Measurements from ENCODE around the gene ZDHHC4.

The ZDHHC4 gene

GRCh38 chr7:6577369-6578113 lies at the start of gene ZDHHC4:
Gene ZDHHC4 (plus strand): TSS chr7:6577454. CDS start chr7:6580562, 3,108 bp downstream.
- DNase-seq, result peak; percentile 85

GRCh38 chr7:6528401-6529130 lies 48.7 kb upstream of the ZDHHC4 start:
- no peak for DNase-seq

GRCh38 chr7:6529643-6530042 lies 47.6 kb upstream of the ZDHHC4 start:
- no peak for DNase-seq

- no peak for DNase-seq
Measured at GRCh38 chr7:6530626-6531491, 46.4 kb upstream of the ZDHHC4 start.

GRCh38 chr7:6531492-6532279 lies 45.6 kb upstream of the ZDHHC4 start:
- no peak for DNase-seq

- DNase-seq, result no peak
Measured at GRCh38 chr7:6532516-6532915, 44.7 kb upstream of the ZDHHC4 start.

- no peak for DNase-seq
Measured at GRCh38 chr7:6533893-6534495, 43.3 kb upstream of the ZDHHC4 start.

- no peak for DNase-seq
Measured at GRCh38 chr7:6536262-6537260, 40.7 kb upstream of the ZDHHC4 start.

- DNase-seq, result no peak
Measured at GRCh38 chr7:6542368-6542767, 34.9 kb upstream of the ZDHHC4 start.

GRCh38 chr7:6545398-6546126 lies 31.7 kb upstream of the ZDHHC4 start:
- DNase-seq, result no peak

GRCh38 chr7:6546498-6547251 lies 30.6 kb upstream of the ZDHHC4 start:
- peak; percentile 26 for DNase-seq

GRCh38 chr7:6547400-6547799 lies 29.9 kb upstream of the ZDHHC4 start:
- DNase-seq, result no peak

- DNase-seq, result no peak
Measured at GRCh38 chr7:6551016-6551511, 26.2 kb upstream of the ZDHHC4 start, which contains the start of gene GRID2IP. Gene GRID2IP (minus strand): TSS chr7:6551461. CDS start chr7:6551436, 25 bp downstream.

- no peak for DNase-seq
Measured at GRCh38 chr7:6553448-6554044, 23.7 kb upstream of the ZDHHC4 start.

GRCh38 chr7:6554848-6555247 lies 22.4 kb upstream of the ZDHHC4 start:
- no peak for DNase-seq

GRCh38 chr7:6556196-6556595 lies 21.1 kb upstream of the ZDHHC4 start:
- no peak for DNase-seq

- peak; percentile 12 for DNase-seq
Measured at GRCh38 chr7:6558837-6559236, 18.4 kb upstream of the ZDHHC4 start.

GRCh38 chr7:6559896-6560295 lies 17.4 kb upstream of the ZDHHC4 start:
- DNase-seq, result no peak

- DNase-seq, result no peak
Measured at GRCh38 chr7:6562106-6562505, 15.1 kb upstream of the ZDHHC4 start.

All from DMS153 (cell line).